PFSK-1 (cell line): Measurements from ENCODE around the gene CCDC192.

ENCODE experiments used
- FOXP2 ChIP-seq: optimal IDR thresholded peaks from 2 replicates; pipeline ENCODE3; 2011; ENCODE audit warnings: borderline replicate concordance, control low read depth, inconsistent platforms; ENCODE audit not compliant: insufficient read depth; ENCODE audit errors: extremely low read length, extremely low read depth
- POLR2AphosphoS5 ChIP-seq: IDR thresholded peaks from 2 replicates; pipeline ENCODE4 v1.6.1; 2012; ENCODE audit warnings: low read depth, mild to moderate bottlenecking, control low read depth, low read length, moderate library complexity
- SIN3A ChIP-seq: IDR thresholded peaks from 2 replicates; pipeline ENCODE4 v1.6.1; 2012; ENCODE audit warnings: mild to moderate bottlenecking, low read length, moderate library complexity, borderline replicate concordance; ENCODE audit not compliant: insufficient read depth
- TAF1 ChIP-seq: IDR thresholded peaks from 2 replicates; pipeline ENCODE4 v1.6.1; 2012; ENCODE audit warnings: low read length, control low read depth, borderline replicate concordance; ENCODE audit not compliant: insufficient read depth
- TF ChIP-seq, protein P1 (sequence below), 2 experiments: IDR thresholded peaks; 2 replicates each; pipeline versions ENCODE4 v1.6.1 to v1.8.0; 2011 to 2012; ENCODE audit warnings: low read depth in 2 of 2, low read length in 2 of 2, control low read depth in 1 of 2, inconsistent platforms in 1 of 2, mild to moderate bottlenecking in 1 of 2, moderate library complexity in 1 of 2; ENCODE audit not compliant: insufficient read depth in 1 of 2

The CCDC192 gene

DNA sequence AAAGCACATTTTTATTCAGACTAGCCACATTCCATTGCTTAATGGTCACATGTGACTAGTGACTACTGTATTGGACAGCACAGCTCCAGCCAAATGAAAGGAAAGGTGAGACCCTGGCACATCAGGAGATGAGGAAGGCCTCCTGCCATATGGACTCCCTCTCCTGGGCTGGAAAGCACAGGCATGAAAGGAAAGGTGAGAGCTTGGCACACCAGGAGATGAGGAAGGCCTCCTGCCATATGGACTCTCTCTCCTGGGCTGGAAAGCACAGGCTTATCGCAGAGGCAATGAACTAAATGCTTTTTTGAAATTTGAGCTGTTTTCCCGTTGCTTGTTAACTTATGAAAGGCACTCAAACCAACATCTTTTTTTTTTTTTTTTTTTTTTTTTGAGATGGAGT, 235.6 kb downstream of the CCDC192 start:
- no peak for TF ChIP-seq FOXP2
- TF ChIP-seq, protein P1, sequence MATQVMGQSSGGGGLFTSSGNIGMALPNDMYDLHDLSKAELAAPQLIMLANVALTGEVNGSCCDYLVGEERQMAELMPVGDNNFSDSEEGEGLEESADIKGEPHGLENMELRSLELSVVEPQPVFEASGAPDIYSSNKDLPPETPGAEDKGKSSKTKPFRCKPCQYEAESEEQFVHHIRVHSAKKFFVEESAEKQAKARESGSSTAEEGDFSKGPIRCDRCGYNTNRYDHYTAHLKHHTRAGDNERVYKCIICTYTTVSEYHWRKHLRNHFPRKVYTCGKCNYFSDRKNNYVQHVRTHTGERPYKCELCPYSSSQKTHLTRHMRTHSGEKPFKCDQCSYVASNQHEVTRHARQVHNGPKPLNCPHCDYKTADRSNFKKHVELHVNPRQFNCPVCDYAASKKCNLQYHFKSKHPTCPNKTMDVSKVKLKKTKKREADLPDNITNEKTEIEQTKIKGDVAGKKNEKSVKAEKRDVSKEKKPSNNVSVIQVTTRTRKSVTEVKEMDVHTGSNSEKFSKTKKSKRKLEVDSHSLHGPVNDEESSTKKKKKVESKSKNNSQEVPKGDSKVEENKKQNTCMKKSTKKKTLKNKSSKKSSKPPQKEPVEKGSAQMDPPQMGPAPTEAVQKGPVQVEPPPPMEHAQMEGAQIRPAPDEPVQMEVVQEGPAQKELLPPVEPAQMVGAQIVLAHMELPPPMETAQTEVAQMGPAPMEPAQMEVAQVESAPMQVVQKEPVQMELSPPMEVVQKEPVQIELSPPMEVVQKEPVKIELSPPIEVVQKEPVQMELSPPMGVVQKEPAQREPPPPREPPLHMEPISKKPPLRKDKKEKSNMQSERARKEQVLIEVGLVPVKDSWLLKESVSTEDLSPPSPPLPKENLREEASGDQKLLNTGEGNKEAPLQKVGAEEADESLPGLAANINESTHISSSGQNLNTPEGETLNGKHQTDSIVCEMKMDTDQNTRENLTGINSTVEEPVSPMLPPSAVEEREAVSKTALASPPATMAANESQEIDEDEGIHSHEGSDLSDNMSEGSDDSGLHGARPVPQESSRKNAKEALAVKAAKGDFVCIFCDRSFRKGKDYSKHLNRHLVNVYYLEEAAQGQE (IDR thresholded peaks at IDR 0.05; ENCODE audit: insufficient read depth in 1 of 2, low read depth in 2 of 2, low read length in 2 of 2), result no peak

DNA sequence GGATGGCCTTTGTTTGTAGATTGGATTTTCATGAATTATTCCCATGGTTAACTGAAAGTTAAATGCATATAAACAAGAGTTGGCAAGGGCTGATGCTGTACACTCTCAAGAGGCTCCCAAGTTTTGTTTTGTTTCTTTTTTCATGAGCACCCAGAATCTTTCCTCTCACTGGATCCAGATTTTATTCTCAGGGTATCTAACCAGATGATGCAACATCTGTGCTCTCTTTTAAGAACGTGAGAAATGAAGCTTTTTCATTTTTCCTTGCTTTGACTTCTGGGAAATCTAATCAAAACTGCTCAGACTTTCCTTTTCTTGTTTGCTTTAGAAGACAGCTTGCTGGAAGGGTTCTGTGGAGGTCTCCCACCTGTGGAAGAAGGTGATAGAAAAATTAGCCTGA, 237.7 kb downstream of the CCDC192 start:
- TF ChIP-seq FOXP2, result no peak
- TF ChIP-seq POLR2AphosphoS5, result no peak
- TF ChIP-seq SIN3A, result no peak

GRCh38 chr5:127941646-127942045, 238.5 kb downstream of the CCDC192 start:
- no peak for TF ChIP-seq TAF1
- TF ChIP-seq FOXP2, result no peak
- no peak for TF ChIP-seq POLR2AphosphoS5
- TF ChIP-seq, protein P1 (IDR thresholded peaks at IDR 0.05; ENCODE audit: insufficient read depth in 1 of 2, low read depth in 2 of 2, low read length in 2 of 2), result no peak
- TF ChIP-seq SIN3A, result no peak

GRCh38 chr5:127942246-127943060, 239.3 kb downstream of the CCDC192 start:
- TF ChIP-seq TAF1, result no peak
- TF ChIP-seq SIN3A, result no peak
- no peak for TF ChIP-seq POLR2AphosphoS5
- no peak for TF ChIP-seq FOXP2
- TF ChIP-seq, protein P1 (IDR thresholded peaks at IDR 0.05; ENCODE audit: insufficient read depth in 1 of 2, low read depth in 2 of 2, low read length in 2 of 2), result no peak

DNA sequence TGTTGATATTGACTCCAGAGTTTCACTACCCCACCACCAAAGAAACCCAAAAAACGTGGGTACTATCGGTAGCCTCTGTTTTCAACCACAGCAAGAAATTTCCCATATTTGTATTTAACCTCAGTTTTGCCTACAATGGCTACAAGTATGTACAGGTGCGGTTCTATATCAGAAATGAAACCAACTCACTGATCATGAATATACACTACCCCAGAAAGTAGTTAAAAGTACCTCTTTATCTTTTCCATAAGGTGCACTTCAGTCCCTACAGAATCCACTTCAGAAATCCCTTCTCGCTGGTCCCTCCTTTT, 239.8 kb downstream of the CCDC192 start:
- TF ChIP-seq FOXP2 (no peak), TAF1 (no peak), SIN3A (no peak)
- TF ChIP-seq, protein P1 (IDR thresholded peaks at IDR 0.05; ENCODE audit: insufficient read depth in 1 of 2, low read depth in 2 of 2, low read length in 2 of 2), result no peak
